Occipital lobe (tissue), 2 donors: Measurements from ENCODE around the gene CDK6. TPM values are rescaled to one million over a fixed set of nuclear protein-coding genes. Genes with fewer than 3 reads are reported as not detected.
"Not testable (repeated sequence)": the region's sequence is repeated elsewhere in the genome, so short reads cannot be mapped to it uniquely, and the experiment has no call there.

Experiments used
- DNase-seq: peaks from one replicate; lab custom pipeline; 2025; lab: John Stamatoyannopoulos, UW
- total RNA-seq: library from RNA; depleted of rRNA; stranded (reverse); fragments of >200 nt; gene quantifications from one replicate; pipeline ENCODE4 v1.2.3, GENCODE V29; 2014

The CDK6 gene
- total RNA-seq, 1 donor from 2014 or later: 11.1 TPM

DNA sequence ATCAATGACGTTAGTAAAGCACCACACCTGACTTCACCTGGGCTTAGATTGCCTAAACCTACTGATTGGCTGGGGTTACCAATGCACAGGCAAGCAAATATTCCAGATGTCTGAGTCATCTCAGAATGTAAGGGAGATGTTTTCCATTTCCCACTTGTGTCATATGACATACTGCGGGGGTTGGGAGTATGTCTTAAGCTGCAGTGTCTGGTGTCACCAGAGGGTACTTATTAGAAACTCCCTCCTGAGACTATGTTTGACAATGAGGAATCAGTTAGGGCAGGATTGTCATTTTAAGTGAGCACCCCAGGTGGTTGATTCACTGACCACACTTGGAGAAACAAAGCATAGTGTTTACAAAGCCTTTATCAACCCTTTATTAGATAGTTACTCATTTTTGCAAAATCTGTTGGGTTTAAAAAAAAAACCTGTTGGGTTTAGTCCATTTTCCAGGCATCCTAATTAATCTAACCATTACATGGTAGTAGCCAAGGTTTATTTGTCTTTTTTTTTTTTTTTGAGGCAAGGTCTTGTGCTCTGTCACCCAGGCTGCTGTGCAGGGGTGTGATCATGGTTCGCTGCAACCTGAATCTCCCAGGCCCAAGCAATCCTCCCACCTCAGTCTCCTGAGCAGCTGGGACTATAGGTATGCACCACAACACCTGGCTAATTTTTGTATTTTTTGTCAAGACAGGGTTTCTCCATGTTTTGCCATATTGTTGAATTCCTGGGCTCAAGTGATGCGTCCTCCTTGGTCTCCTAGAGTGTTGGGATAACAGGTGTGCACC, 72.5 kb downstream of the CDK6 start:
- DNase-seq: no peak

DNA sequence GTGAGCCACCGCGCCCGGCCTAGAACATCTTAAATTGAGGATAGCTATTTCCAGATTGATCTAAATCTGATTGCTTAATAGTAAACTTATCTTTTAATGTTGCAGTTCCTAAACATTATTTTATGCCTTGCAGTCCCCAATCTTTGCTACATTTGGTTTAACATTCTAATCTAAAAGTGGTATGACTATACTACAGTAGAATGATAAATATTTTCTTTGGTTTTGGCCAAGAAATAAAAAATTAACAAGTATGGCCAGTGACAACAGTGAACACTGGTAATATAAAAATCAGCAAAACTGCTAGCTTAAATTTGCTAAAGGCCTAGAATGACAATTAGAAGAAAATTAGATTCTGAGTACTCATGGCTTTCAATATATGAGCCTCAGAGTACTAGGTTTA, 73.5 kb downstream of the CDK6 start:
- DNase-seq: no peak

DNA sequence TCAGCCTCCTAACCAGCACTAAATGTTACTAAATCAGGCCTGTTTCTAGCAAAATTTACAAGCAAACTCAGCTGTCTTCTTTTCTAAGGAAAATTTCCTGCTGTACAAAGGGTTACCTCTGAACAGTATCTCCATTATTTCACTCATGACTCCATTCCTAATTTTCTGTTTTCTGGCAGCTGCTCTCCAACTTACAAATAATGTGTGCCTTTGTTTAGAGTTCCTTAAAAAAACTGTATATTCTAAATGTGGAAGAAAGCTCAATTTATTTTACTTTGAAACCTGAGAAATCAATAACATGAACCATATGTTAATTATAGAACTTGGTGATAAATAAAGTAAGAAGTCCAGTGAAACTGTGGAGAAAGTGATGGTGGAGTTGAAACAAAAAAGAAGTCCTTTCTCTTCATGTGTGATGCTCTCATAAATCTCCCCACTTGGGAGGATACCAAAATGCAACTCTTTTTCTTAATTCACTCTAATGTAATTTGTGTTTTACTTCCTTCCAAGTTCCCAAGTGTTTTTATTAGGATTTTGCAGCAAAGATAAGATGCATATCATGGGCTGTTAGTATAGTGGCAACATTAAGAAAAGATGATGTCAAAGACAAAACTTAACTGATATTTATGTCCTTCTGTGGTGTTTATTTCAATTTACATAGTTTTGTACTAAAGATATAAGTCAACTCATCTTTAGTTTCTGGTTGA, 74.8 kb downstream of the CDK6 start:
- DNase-seq: no peak

DNA sequence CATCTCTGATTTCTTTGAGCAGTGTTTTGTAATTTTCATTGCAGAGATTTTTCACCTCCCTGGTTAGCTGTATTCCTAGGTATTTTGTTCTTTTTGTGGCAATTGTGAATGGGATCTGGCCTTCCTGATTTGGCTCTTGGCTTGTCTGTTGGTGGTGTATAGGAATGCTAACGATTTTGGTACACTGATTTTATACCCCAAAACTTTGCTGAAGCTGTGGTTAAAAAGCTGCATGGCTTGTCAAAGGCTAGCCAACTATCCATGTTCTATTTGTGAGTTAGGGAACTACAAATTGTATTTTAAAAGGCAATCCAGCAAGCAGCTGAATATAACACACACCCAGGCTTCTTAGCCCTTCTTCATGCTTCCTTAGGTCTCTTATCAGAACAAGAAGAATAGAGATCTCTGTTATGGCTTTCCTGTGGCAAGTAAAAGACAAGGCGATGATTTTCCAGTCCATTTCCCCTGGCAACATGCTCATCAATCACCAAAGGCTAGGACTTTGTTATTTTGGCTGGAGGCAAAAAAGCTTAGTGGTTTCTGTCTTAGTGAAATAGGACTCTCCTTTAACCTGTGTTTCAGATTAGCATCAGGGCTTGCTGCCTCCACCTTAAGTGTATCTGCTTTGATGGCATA, 77.5 kb downstream of the CDK6 start:
- DNase-seq: no peak

DNA sequence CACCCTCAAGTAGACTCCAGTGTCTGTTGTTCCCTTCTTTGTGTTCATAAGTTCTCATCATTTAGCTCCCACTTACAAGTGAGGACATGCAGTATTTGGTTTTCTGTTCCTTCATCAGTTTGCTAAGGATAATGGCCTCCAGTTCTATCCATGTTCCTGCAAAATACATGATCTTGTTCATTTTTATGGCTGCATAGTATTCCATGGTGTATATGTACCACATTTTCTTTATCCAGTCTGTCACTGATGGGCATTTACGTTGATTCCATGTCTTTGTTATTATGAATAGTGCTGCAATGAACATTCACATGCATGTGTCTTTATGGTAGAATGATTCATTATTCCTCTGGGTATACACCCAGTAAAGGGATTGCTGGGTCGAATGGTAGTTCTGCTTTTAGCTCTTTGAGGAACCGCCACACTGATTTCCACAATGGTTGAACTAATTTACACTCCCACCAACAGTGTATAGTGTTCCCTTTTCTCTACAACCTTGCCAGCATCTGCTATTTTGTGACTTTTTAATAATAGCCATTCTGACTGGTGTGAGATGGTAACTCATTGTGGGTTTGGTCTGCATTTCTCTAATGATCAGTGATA, 79.0 kb downstream of the CDK6 start:
- not testable (repeated sequence) for DNase-seq

DNA sequence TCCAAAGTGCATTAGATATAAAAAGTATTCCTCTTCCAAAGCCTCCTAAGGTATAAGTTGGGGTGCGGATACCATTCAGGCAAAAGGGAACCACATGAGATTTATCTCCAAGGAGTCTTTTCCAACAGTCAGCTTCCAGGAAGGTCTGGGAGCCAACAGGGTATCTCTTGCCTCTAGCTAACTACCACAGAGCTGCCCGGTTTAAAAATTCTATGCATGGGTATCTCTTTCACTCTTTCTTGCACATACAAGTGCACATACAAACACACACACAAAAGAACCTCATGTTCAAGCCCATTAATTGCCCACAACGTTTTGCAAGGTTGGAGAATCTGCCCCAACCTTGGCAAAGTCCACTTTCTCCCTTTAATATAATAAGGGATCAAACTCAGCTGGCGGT, 80.7 kb downstream of the CDK6 start:
- no peak for DNase-seq

DNA sequence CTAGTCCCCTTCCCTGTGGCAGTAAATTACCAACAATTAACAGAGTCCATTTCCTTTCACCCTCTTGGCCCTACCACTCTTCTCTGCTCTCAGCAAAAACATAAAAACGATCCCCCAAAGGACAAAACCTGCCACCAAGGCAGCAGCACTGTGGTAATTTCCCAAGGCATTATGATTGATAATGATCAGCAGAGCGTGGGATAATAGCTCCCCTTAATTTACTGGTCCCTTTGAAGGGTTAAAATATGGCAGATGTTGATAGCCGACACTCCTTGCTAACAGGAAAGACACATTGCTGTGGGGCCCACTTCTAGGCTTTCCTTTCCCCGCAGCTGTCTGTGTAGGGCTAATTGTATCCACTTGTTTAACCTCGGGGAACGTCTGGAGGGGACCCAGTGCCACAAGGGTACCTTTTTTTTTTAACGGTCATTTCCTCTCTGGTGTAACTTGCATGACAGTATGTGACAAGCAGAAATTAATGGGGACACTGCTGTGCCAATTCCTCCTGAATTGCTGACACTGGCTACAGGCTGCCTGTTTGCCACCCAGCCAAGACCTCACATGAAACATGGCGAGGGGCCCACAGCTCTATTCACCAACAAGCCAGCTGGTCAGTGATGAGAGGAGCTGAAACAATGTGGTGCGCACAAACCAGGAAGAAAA, 81.3 kb downstream of the CDK6 start:
- DNase-seq: peak; percentile 51

DNA sequence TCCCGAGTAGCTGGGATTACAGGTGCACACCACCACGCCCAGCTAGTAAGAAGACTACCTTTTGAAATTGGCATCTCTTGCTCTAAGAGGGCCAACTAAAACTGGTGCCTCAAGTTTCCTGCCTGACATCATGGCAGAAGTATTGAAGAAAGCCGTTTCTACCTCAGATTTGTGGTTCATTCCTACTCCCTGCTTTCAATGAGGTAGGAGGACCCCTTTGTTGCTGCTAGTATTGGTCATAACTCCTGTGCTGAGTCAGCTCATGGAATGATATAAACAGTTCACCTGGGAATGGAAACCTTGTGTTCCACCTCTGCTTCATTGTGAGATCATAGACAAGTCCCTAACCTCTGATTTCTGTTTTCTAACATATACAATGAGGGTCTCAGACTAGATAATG, 82.8 kb downstream of the CDK6 start:
- DNase-seq: no peak

DNA sequence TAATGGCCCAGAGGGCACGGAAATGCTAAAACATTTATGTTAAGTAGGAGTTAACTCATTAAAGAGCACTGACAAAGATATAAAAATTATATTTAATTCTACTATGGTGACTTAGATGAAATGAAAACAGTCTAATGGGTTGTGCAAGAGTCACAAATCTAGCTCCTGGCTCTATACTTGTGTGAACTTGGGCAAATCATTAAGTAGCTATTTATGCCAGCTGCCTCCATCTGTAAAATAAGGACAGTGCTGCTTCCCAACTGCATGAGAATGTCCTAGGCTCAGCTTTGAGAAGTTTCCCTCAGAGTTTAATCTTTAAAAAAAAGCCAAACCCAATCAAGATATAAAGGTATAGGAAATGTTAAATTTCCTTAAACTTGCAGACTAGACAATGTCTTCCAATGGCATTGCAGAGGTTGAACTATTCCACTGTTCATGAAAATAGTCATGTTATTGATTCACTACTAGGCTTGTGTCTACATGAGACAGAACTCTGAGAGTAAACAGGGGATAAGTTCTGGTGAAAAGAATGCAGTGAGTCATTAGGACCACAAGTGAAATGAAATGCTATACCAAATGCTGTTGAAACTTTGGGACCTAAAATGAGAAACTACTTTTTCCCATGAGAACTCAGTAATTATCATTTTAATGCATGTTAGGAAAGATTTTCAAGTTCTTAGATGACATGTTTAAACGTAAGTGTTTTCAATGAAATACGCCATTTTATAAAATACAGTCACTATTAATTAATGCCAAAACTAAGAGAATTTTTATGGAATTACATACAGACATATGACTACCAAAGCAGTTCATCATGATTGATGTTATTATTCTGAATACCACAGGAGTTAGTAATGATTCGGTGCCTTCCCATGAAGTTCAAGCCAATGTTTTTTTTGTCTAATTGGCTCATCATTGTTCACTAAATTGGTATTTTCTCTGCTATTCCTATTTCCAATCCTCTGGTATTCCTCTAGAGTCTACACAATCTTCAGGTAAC, 84.2 kb downstream of the CDK6 start:
- DNase-seq: no peak

DNA sequence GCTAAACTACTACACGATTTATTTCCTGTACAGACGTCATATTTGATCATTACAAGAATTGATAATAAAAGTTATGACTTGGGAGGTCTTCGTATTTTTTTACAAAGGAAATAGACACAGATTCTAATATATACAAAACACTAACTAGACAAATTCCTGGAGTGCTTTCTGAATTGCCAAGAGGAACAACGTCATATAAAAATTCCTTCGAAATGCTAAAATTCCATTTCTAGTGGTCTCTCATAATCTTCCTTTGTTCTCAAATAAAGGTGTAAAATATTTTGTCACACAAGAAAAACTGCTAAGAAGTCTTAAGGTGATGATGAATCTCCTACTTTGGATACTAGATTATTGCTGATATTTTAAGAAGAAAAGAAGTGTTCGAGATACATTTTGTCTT, 85.4 kb downstream of the CDK6 start:
- DNase-seq: no peak

DNA sequence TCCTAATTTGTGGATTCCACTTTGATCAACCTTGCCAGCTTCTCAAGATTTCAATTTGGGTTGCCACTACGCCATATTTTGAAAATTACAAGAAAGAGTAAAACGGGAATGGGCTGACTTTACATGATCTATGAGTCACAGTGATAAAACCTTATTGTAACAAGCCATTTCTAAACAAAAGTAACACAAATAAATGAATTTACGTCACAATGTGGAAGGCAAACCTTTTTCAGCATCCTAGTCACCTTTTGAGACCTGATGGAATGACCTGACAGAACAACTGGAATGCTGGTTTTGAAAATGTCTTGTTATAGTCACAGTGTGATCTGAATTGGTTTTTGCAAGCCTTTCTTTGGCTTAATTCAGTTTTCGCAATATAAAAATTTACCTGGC, 85.9 kb downstream of the CDK6 start:
- DNase-seq: no peak

DNA sequence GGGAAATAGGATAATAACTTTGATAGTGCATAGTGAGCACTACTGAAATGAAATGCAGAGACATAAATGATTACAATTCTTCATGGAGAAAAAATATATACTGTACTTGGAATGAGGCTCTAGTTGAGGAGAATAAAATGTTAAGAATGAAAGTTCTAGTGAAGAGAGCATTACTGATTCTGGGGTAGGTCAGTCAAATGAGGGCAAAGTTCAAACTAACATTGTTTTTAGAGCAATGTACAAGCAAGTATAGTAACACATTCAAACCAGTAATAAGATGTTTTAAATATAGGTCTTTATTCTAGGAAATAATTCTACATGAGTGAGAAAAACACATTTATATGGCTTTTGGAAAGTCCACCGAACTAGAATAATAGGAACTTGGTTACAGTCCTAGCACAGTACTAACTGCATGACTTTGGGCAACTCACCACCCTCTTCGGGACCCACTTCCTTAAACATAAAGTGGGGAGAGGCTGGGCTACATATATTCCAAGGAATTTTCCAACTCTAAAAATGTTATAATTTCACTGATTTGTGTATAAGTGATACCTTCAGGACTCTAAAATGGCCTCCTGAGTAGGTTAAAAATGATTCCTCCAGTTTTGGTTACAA, 86.4 kb downstream of the CDK6 start:
- DNase-seq: no peak

DNA sequence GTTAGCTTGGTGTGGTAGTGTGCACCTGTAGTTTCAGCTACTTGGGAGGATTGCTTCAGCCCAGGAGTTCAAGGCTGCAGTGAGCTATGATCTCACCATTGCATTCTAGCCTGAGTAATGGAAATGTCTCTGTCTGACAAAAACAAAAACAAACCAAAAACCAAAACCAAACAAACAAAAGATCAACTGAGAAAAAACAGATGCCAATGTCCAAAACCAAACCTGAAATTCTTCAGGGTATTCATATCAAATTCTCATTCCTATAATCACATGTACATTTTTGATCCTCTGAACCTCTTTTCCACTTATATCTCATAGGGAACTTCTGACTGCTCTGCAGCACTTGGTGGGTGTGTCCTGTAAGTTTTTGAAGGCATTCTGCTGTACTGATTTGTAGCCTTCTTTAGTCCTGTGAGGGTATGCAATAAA, 87.0 kb downstream of the CDK6 start:
- DNase-seq: no peak

DNA sequence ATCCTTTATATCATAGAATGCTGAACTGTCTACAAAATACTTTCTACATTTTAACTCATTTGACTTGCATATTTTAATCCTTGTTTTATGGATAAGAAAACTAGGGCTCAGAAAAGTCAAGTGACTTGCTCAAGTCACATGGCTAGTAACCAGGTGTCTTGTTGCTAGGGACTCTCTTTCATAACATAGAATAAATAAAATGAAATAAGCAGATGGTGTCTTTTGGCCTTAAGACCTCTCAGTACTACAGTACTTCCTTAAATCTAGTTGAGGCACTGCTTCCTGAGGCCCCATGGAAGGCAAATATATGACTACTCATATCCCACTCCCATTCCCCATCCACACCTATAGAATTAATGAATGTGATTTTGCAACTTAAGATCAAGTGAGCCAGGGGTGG, 87.9 kb downstream of the CDK6 start:
- no peak for DNase-seq

DNA sequence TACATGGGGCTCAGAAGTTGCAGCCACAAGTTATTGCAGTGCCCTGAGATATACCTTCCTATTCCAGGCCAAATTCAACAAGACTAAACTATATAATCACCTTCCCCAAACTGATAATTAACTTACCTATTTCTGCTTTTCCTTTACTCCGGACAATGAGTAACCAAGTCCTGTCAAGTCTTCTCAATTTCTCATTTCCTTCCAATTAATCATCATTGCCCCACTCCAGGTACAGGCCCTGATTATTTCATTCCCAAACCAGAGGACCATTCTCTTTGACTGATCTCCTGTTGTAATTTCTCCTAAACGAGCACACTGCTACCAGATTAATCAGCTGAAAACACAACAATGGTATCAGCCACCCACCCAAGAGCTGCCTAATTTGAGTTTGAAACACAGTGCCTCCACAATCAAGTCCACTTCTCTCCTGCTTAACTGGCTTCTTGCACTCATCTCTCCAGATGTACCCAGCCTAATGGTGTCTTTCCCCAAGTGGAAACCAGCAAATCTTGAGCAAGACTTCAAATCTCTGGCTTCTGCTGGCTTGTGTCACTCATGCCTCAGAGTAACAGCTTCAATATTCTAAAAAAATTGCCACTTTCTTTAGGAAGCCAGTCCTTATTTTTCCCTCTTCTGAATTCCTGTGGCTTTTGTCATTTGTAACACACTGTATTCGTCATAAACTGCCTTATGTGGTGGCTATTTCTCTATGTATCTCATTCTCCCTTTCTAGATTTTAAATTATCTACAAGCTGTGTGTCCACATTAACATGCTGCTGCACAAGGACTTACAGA, 89.1 kb downstream of the CDK6 start:
- no peak for DNase-seq

DNA sequence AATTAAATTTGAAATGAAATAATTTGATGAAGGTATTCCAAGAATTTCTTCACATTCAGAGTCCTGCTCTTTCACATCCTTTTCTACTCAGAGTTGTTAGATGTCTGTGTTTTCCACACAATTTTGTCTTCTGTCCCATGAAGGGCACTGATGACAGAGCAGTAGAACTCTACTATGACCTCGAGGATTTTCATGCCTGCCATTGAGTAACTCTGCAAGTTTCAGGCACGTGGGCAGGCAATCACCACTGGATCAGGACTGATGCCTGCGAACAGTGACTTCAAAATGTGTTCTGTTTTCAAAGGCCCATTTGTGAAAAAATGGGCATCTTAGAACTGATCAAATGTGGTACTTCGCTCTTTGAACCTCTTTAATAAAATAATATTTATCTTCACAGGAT, 91.1 kb downstream of the CDK6 start:
- no peak for DNase-seq

DNA sequence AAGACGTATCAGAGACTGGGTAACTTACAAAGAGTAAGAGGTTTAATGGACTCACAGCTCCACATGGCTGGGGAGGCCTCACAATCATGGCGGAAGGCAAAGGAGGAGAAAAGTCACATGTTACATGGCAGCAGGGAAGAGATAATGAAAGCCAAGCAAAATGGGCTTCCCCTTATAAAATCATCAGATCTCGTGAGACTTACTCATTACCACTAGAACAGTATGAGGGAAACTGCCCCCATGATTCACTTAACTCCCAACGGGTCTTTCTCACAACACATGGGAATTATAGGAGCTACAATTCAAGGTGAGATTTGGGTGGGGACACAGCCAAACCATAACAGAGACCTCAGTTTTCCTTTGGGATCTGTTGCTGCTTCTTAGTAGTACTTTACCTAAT, 92.2 kb downstream of the CDK6 start:
- DNase-seq: not testable (repeated sequence)

DNA sequence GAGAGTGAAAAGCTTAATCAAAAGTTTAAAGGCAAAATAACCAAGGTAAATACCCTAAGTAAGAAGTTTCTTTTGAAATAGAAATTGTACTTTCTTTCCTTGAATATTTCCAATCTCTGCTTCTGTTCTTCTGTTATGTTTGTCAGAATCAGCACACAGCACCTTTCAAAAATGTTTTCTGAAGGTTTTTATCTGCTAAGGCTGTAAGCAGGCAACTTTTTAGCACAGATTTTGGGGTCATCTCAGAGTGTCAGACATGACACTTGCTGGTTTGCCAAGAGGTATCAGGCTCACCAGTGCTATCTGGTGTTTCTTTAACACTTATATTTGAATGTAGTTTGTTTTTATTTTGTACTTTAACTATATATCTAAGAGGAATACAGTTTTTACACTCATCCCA, 94.2 kb downstream of the CDK6 start:
- DNase-seq: no peak

DNA sequence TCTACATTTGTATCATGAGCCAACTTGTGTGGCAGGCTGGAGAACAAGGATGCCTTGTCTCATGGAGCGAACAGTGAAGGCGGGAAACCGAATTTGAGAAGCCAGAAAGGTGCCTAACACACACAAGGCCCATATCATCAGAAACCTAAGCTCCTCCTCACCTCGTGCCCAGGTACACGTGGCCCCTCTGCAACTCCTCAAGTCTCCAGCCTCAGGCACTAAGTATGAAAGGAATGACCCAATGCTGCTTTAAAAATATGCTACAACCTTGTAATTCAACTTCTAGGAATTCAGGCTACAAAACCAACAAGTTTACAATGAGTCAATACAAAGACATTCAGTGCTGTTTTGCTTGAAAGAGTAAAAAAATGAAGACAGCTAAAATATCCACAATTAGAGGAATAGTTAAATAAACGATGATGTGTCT, 95.7 kb downstream of the CDK6 start:
- no peak for DNase-seq
